ENCODE data around the gene WFDC2.
"Not testable (repeated sequence)": the region's sequence is repeated elsewhere in the genome, so short reads cannot be mapped to it uniquely, and the experiment has no call there.

The WFDC2 gene

GRCh38 chr20:45452772-45453691, 16.5 kb upstream of the WFDC2 start:
- no peak for DNase-seq

DNA sequence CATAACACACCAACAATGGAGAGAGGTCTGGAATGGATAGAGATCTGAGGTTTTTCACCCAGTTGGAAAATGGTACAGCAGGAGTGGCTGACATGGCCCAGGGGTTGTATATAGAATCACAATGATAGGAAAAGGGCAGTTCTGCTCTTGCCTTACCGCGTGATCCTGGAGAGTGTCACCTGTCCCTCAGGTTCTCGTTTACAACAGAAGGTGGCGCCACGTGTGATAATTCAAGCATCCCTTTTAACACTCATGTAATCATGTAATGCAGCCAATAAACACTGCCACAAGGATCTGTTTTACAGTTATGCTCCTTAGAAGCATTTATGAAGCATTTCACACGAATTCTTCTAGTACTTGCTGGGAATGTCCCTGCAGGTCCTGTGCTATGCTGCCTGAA, 12.9 kb upstream of the WFDC2 start:
- DNase-seq = peak in 2 of 6 experiments; percentile 2 to 11

DNA sequence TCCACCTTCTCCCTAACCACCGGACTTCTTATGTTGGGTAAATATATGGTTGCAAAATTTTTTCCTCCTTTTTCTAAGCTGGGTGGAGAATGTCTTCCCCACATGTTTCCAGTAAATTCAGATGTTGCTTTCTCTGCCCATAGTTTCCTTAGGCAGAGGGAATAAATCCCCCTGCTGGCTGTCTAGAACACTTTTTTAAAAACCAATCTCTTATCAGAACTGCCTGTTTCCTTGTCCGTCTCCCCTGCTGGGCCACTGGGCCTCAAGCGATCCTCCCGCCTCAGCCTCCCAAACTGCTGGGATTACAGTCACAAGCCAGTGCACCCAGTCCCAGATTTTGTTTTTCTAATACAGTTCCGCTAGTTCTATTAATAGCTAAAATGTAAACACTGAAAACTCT, 9.9 kb upstream of the WFDC2 start:
- DNase-seq = no peak

DNA sequence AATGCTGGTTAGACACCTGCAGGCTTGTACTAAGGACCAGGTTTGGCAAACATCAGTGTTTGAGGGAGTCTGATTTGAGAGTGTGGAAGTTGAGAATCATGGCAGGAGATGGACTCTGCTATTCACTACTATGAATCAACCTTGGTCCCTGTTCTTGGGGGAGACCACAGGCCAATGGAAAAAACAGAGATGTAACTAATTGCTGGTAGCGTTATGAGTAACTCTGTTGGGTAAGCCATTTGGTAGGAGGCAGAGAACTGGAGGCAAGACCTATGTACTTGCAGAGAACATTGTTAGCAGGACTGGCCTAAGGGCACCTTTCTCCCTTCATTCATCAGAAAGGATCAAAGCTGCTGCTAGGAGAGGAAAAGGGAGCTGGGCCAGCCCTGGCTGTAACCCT, 8.3 kb upstream of the WFDC2 start:
- no peak for DNase-seq

DNA sequence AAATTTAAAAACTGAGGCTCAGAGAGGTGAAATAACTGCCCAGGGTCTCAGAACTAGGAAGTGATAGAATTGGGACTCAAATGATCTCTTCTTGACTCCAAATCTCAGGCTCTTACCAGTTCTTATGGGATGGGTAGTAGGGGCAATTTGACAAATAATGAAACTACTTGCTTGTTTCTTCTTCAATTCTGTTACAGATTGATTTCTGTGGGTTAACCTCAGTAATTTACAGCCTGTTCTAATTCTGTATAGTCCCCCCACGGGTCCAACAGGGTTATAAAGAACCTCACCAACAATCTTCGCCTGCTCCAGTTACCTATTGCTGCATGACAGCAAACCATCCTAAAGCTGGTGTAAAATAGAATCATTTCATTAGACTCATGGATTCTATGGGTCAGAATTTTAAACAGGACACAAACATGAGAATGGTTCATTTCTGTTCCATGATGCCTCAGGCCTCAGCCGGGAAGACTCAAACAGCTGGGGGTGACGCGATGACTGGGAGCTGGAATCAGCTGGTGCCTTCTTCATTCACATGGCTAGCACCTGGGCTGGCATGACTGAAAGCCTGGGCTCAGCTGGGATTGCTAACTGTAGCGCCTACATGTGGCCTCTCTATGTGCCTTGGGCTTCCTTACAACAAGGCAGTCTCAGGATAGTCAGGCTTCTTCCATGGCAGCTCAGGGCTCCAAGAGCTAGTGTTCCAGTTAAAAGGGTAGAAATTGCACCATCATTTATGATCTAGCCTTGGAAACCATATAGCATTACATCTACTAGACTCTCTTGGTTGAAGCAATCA, 6.6 kb upstream of the WFDC2 start:
- no peak for DNase-seq

DNA sequence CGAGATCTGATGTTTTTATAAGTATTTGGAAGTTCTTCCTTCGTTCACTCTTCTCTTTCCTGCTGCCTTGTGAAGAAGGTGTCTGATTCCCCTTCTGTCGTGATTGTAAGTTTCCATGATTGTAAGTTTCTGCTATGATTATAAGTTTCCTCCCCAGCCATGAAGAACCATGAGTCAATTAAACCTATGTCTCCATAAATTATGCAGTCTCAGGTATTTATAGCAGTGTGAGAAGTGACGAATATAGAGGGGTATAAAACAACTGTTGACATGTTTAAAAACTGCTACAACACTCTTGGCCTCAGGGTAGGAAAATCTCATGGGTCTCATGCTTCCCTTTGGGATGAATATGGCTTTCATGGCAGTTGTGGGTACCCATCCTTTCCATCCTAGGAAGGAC, 5.8 kb upstream of the WFDC2 start:
- no peak for DNase-seq

DNA sequence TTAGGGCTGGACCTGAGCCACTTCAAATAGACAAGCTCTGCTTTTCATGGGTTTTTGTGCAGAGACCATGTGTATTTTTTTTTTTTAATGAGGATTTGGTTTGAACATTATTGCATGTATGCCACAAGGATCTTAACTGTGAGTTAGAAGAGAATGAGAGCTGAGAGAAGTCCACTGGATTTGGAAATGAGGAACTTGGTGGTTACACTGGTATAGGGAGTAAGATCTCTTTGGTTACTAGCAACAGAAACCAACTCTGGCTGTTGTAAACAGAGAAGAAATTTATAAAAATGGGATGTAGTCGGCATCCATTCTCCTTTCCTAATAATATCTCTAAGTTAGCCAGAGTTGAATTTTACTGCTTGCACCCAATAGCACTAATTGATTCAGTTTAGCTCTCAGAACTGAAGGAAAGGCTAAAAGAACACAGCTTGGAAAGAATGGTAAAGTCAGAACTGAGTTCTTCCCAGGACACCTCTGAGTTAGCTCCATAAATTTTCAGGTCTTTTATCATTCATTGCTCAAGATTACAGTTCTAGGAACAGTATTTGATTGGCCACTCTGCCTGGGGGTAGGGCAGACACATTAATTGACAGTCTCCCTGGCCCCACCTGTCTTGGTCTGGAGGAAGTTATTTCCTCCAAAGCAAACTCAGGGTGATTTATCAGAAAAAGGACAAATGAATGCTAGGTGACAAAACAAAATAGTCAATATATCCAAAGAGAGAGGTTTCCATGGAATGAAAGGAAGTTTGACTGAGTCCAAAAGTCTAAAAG, 3.9 kb upstream of the WFDC2 start:
- no peak for DNase-seq

DNA sequence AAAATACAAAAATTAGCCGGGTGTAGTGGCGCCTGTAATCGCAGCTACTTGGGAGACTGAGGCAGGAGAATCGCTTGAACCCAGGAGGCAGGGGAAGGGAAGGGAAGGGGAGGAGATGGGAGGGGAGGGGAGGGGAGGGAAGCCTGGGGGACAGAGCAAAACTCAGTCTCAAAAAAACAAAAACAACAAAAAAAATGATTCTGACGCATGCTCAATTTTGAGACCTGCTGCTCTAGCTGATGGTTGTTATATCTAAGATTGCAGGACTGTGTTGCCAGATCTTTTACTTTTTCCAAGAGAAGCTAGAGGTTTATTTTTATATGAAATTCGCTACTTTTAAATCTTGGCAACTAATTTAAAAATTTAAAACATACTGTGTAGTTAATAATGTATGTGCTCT, 2.4 kb upstream of the WFDC2 start:
- no peak for DNase-seq

DNA sequence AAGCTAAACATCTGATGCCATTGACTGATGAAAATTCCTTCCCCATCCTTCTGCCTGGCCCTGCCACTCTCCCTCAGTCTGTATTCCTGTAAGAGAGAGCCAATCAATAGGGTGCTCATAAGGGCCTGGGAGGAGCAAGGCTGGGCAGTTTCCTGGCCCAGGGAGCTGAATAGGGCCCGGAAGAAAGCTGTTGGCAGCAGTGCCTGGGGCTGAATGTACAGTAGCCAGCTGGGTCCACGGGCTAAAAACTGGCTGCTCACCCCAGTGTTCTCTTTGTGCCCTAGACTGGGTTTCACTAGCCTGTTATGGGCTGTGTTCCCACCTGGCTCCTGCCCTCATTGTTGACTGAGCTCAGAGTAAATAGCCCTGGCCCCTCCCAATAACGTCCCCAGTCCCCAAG, 1.7 kb upstream of the WFDC2 start:
- no peak for DNase-seq

- DNase-seq = peak in 2 of 6 experiments; percentile 6 to 24
Observed at GRCh38 chr20:45470262-45470931, 844 bp downstream of the WFDC2 start.

- peak in 1 of 6 experiments; percentile 18 for DNase-seq
Observed at GRCh38 chr20:45470937-45471336, 1.4 kb downstream of the WFDC2 start.

- DNase-seq = not testable (repeated sequence)
Observed at GRCh38 chr20:45472286-45472685, 2.7 kb downstream of the WFDC2 start.

DNA sequence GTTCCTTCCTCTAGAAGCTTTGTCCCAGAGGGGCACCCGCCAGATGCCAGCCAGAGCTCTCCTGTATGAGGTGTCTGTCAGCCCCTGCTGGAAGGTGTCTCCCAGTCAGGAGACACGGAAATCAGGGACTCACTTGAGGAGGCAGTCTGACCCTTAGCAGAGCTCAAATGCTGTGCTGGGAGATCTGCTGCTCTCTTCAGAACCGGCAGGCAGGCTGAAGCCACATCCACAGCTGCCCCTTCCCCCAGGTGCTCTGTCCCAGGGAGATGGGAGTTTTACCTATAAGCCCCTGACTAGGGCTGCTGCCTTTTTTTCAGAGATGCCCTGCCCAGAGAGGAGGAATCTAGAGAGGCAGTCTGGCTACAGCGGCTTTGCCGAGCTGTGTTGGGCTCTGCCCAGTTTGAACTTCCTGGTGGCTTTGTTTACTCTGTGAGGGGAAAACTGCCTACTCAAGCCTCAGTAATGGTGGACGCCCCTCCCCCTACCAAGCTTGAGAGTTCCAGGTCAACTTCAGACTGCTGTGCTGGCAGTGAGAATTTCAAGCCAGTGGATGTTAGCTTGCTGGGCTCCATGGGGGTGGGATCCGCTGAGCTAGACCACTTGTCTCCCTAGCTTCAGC, 8.1 kb downstream of the WFDC2 start:
- not testable (repeated sequence) for DNase-seq

DNA sequence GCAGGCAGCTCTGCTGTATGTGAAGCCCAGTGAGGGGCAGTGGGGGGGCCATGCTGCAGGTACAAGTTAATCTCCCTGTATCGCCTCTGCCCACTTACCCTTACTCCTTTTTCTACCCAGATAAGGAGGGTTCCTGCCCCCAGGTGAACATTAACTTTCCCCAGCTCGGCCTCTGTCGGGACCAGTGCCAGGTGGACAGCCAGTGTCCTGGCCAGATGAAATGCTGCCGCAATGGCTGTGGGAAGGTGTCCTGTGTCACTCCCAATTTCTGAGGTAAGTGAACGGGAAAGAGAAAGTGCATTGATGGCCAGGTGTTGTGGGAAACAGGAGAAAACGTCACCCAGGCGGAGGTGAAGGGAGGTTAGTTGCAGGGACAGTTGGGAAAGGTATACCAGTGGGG, 10.3 kb downstream of the WFDC2 start:
- no peak for DNase-seq

- DNase-seq = no peak
Observed at GRCh38 chr20:45484676-45485075, 15.1 kb downstream of the WFDC2 start.

DNA sequence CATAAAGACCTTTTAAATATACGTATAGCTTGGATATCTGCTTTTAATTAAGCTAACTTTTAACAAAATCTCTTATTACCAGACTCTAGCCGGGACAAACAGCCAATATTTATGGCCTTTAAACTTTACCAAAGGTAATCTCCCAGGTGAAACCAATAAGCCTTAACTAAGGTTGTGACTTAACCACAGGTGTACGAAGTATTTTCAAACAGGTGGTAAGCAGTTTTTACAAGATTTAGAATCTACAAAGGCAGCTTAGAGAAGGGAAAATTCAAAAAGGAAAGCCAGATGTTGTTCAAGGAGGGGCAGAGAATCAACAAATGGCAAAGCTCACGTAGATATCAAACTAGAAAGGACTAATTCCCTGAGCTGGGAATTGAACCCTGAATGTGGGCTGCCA, 15.8 kb downstream of the WFDC2 start:
- DNase-seq = no peak

GRCh38 chr20:45487231-45487635, 17.7 kb downstream of the WFDC2 start:
- DNase-seq = no peak

DNA sequence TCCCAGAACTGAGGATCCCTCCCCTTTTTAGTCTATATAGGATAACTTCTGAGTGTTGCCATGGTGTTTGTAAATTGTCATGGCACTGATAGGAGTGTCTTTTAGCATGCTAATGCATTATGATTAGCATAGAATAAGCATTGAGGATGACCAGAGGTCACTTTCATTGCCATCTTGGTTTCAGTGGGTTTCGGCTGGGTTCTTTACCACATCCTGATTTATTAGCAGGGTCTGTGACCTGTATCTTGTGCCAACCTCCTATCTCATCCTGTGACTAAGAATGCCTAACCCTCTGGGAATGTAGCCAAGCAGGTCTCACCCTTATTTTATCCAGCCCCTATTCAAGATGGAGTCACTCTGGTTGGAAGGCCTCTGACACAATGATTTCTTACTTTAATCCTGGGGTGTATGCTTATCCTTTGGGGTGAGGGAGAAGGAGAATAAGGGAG, 19.6 kb downstream of the WFDC2 start:
- DNase-seq = no peak

GRCh38 chr20:45495501-45495941, 26.0 kb downstream of the WFDC2 start:
- no peak for DNase-seq

DNA sequence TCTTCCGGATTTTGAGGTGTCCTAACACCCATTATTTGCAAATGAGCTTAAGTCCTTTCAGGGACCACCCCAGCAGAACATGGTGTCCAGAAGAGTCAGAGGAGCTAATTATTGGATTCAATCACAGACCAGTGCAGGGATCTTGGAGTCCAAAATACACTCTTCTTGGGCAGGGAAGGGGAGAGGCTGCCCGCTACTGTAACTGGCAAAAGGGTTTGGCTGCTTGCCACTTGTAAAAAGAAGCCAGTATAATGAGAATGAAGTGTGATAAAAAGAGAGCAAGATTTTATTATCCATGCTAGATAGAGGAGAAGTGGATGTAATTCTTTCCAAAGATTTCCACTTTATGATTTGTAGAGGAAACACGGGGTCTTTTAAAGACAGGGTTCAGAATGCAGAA, 26.6 kb downstream of the WFDC2 start:
- no peak for DNase-seq

DNA sequence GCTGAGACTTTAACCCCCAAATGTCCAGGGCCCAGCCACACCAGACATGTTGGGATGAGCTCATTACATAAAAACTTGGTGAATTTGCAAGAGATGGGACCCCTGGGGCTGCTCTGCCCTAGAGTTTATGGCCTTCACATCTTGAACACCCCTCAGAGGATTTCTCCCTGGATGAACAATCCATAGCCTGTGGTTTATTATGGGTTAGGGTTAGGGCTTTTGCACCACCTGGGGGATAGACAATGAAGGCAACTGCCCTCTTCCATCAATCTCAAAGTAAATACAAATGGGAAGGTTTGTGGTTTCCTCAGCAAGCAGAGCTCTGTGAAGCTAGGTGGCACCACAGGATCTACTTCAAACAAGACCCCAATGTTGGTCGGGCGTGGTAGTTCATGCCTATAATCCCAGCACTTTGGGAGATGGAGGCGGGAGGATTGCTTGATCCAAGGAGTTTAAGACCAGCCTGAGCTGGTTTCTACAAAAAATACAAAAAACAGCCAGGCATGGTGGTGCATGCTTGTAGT, 28.5 kb downstream of the WFDC2 start:
- no peak for DNase-seq

DNA sequence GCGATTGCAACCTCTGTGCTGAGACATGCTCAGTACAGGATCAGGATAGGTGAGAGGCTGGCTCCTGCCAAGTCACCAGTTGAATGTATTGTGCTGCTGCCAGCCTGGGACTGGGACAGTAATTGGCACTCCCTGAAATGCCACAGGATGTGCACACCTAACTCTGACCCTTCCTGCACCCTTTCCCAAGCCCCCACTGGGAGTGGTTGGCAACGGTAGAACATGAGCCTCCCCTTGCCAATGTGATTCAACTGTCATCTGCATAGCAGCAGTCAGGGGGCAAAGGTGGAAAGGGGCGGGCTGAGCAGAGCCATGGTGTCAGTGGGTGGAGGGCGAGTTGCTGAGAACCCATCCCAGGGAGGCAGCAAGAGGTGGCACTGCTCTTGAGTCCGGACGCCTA, 30.5 kb downstream of the WFDC2 start:
- DNase-seq = no peak

All from stimulated activated naive CD4-positive, alpha-beta T cell (primary cell).